Anterior cingulate cortex (tissue), 58 donors: ENCODE data around the gene SPTBN1.
"Not testable (repeated sequence)": the region's sequence is repeated elsewhere in the genome, so short reads cannot be mapped to it uniquely, and the experiment has no call there.

Experiments used
- DNase-seq, 58 donors: peaks; one replicate each; lab custom pipeline; 2025; lab: John Stamatoyannopoulos, UW

SPTBN1 gene

GRCh38 chr2:54675281-54675680 lies 219.2 kb downstream of the SPTBN1 start:
- no peak for DNase-seq

DNA sequence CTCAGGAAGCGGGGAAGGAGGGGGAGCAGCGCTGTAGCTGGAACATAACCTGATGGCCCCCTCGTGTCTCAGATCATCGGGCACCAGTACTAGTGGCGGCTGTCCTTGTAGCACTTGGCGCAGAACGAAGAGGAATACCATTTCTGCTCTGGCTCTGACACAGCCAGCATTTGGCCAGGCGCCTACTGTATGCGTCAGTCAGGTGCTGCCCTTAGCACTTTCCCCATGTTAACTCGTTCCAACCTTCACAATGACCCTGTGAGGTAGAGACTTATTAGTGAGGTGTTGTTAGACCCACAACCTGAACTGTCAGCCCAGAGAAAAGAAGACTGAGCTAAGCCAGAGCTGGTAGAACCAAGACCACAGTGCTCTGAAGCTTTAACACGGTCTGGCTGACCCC lies 219.6 kb downstream of the SPTBN1 start:
- no peak for DNase-seq

DNA sequence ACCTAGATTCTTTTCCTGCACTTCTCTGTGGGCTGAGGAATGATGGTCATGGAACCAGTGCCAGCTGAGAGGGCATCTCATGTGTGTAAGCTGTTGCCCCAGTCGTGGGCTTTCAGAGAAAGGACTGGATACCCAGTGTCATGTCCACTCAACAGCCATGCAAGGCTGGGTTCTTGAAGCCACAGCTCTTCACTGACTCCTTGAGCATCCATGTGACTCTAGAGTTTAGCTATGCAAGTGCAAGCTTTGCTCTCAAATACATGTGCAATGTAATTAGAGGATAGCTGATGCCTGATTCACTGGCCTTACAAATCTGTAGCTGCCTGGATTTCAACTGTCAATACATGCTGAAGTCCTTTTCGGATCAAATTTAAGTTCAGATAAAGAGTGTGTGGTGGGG lies 220.5 kb downstream of the SPTBN1 start:
- no peak for DNase-seq

- DNase-seq: no peak
Measured at GRCh38 chr2:54677476-54678265, 221.5 kb downstream of the SPTBN1 start.

GRCh38 chr2:54678719-54679118 lies 222.6 kb downstream of the SPTBN1 start:
- DNase-seq: no peak

GRCh38 chr2:54680397-54681041 lies 224.4 kb downstream of the SPTBN1 start:
- no peak for DNase-seq

- DNase-seq: no peak
Measured at GRCh38 chr2:54681416-54681815, 225.3 kb downstream of the SPTBN1 start.

DNA sequence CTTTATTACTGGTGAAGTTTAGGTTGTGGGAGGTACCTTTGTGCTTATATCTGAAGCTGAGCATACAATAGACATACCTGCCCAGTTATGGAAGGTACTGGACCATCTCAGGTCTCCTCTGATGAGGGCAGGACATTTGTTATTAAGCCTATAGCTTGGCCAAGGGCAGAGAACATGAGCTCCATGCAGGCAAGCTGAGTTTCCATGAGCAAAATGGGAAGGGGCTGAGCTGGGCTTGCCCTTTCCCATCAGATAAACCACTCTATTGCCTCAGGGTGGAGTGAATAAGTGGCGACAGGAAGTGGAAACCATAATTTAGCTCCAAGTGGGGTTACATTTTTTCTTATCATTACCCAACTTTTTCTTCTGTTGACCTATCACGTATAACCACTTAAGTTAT lies 227.5 kb downstream of the SPTBN1 start:
- DNase-seq: no peak

DNA sequence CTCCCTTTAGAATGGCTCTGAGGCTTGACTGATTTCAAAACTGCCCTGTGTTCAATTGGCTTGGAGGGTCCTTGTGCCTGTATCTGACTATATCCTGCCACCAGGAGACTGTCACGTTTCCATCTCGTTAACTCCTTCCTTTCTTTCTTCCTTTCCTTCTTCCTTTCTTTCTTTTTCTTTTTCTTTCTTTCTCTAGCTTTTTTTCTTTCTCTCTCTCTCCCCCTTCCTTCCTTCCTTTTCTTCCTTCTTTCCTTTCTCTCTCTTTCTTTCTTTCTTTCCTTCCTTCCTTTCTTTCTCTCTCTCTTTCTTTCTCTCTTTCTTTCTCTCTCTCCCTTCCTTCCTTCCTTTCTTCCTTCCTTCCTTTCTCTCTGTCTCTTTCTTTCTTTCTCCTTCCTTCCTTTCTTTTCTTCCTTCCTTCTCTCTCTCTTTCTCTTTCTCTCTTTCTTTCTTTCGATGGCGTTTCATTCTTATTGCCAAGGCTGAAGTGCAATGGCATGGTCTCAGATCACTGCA lies 229.2 kb downstream of the SPTBN1 start:
- no peak for DNase-seq

- DNase-seq: no peak
Measured at GRCh38 chr2:54687595-54688152, 231.5 kb downstream of the SPTBN1 start.

DNA sequence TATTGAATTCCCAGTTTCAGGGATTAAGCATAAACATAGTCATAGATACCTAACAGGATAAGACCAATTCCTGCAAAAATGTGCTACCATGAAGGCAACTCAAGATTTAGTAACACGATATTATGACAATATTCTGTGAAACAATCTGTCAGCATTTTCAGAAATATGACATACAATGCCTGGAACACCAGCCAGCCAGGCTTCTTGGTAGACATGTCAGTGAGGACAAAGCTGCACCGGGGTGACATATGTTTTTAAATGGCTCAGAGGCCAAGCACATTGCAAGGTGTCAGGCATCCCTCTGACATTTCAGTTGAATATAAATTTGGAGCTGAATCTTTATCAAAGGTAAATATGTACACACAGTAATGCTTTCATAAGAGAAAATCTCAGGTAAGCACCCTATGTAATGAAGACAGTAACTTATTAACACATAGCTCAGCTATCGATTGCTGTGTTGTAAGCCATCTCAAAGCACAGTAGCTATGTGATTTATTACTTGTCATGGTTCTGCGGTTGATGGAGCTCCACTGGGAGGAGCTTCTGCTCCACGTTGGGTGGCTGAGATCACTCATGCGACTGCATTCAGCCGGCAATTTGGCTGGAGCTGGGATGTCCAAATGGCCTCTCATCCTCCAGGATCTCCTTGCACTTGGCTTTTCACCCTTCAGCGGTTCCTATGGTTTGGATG lies 235.5 kb downstream of the SPTBN1 start:
- no peak for DNase-seq

DNA sequence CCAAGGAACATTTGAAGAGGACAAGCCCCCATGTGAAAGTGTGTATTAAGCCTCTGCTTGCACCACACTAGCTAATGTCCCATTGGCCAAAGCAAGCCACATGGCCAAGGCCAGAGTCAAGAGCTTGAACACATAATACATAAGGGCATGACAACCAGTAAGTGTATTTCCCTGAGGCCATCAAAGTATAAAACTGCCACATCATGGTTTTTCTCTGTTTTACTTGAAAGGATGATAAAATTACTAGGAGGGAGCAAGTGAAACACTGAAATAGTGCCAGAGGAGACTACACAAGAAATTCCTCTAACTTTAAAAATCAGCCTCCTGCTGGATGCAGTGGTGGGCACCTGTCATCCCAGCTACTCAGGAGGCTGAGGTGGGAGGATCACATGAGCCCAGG lies 236.4 kb downstream of the SPTBN1 start:
- DNase-seq: no peak

GRCh38 chr2:54695378-54695777 lies 239.3 kb downstream of the SPTBN1 start:
- no peak for DNase-seq

DNA sequence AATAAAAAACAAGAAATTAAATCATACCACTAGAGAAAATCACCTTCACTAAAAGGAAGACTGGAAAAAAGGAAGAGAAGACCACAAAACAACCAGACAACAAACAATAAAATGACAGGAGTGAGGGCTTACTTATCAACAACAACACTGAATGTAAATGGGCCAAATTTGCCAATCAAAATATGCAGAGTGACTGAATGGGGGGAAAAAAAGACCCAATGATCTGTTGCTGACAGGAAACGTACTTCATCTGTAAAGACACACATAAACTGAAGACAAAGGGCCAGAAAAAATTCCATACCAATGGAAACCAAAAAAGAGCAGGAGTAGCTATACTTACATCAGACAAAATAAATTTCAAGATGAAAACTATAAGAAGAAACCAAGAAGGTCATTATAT lies 241.8 kb downstream of the SPTBN1 start:
- no peak for DNase-seq

DNA sequence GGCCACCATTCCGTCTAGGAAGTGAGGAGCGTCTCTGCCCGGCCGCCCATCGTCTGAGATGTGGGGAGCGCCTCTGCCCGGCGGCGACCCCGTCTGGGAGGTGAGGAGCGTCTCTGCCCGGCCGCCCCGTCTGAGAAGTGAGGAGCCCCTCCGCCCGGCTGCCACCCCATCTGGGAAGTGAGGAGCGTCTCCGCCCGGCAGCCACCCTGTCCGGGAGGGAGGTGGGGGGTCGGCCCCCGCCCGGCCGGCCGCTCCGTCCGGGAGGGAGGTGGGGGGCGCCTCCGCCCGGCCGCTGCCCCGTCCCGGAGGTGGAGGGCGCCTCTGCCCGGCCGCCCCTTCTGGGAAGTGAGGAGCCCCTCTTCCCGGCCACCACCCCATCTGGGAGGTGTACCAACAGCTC lies 242.8 kb downstream of the SPTBN1 start:
- not testable (repeated sequence) for DNase-seq

DNA sequence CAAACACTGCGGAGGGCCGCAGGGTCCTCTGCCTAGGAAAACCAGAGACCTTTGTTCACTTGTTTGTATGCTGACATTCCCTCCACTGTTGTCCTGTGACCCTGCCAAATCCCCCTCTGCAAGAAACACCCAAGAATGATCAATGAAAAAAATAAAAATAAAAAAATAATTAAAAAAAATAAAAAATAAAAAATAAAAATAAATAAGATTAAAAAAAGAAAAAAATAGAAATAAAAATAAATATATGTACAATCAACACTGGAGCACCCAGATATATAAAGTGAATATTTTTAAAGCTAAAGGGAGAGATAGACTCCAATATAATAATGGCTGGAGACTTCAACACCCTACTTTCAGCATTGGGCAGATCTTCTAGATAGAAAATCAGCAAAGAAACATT lies 243.5 kb downstream of the SPTBN1 start:
- DNase-seq: no peak

GRCh38 chr2:54701029-54701428 lies 244.9 kb downstream of the SPTBN1 start:
- DNase-seq: no peak

- DNase-seq: no peak
Measured at GRCh38 chr2:54704238-54704637, 248.1 kb downstream of the SPTBN1 start.

DNA sequence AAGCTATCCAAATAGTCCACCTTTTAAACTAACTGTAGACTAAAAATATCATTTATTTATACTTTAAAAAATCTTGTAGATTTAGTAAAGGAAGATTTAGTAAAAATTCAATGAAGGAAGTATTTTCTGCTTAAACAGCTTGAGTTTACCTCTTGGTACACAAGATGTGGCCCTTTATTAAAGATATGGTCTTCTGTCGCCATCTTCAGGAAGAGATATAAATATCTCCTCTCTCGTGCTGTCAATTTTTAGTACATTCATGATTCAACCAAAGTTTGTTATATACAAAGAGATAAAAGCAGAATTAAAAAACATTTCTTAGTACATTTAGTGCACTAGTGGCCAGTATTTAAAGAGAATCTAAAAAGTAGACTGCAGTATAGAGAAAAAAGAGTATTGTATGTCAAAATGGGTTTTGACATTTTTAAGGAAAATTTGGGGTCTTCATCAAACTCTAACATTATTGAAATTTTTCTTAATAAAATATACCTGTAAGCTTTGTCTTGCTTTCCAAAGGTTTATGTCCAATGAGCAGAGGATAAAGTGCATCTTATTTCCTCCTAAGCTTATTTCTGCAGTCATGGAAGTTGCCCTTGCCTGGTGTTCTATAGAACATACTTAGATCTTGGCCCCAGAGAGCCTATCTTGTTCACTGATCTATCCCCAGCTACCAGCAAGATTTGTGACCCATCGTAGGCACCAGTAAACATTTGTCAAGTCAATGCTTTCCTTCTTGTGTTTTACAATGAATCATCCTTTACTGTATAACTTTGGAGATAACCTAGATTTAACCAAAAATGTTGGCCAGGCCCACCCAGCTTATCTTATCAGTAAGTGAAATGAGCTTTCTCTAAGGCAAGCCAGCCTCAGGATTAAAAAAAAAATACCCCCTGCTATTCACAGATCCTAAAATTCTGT lies 248.8 kb downstream of the SPTBN1 start:
- DNase-seq: peak in 2 of 58 donors; percentile 52 to 54

DNA sequence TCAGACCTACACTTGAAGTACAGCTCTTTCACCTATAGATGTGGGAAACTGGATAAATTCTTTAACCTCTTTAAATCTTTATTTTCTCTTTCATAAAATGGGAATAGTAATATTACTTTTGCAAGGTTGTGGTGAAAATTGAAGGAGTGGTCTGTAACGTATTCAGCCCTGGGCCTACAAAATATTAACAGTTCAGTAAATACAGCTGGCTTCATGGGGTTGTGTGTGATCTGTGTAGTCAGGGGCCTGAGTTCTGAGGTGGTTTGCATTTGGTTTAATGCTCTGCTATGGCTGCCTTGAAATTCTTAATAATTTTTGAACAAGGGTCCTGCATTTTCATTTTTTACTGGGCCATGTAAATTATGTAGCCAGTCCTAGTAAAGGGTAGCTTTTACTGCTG lies 250.5 kb downstream of the SPTBN1 start:
- DNase-seq: no peak
